Astrocyte of the spinal cord (primary cell): Measurements from ENCODE around the gene TMEM134.

Experiments used
- DNase-seq: peaks from one replicate; pipeline ENCODE4 v3.0.0; 2011; ENCODE audit warnings: low read depth, low spot score
- H3K4me3 ChIP-seq: 2 replicates; pipeline ENCODE4 v1.5.1; 2011; ENCODE audit warnings: low read depth, mild to moderate bottlenecking, low read length, moderate library complexity
- CTCF ChIP-seq: IDR thresholded peaks from 2 replicates; pipeline ENCODE4 v1.5.1; 2012; ENCODE audit warnings: low read depth, mild to moderate bottlenecking, low read length, inconsistent platforms
- in situ Hi-C: cut with HindIII; loops from 2 replicates; pipeline ENCODE4 v1.10.0; 2017; ENCODE audit warnings: low sequenced_read_pairs

Gene TMEM134

GRCh38 chr11:67464411-67465188, 4.5 kb downstream of the TMEM134 start:
- H3K4me3 ChIP-seq, result peak overlapping the region; percentile 67
- DNase-seq, result peak; percentile 71
- no peak for TF ChIP-seq CTCF
- in situ Hi-C loops, result no loop called here

- peak overlapping the region; percentile 67 for H3K4me3 ChIP-seq
- no peak for DNase-seq
- in situ Hi-C loops, result no loop called here
- TF ChIP-seq CTCF, result no peak
These were observed 5.2 kb downstream of the TMEM134 start for GRCh38 chr11:67463680-67464410.

- in situ Hi-C loops, result no loop called here
- DNase-seq, result no peak
- no peak for TF ChIP-seq CTCF
- H3K4me3 ChIP-seq, result no peak overlapping the region
These were observed 5.9 kb downstream of the TMEM134 start for GRCh38 chr11:67463186-67463585.

- no peak for TF ChIP-seq CTCF
- no peak overlapping the region for H3K4me3 ChIP-seq
- in situ Hi-C loops, result no loop called here
- DNase-seq, result no peak
These were observed 10.8 kb downstream of the TMEM134 start for GRCh38 chr11:67458266-67458665.

- in situ Hi-C loops, result no loop called here
- DNase-seq, result no peak
- no peak for TF ChIP-seq CTCF
- H3K4me3 ChIP-seq, result no peak overlapping the region
These were observed 11.6 kb downstream of the TMEM134 start for GRCh38 chr11:67457453-67457852.

- no peak for TF ChIP-seq CTCF
- in situ Hi-C loops, result no loop called here
- no peak overlapping the region for H3K4me3 ChIP-seq
These were observed 12.9 kb downstream of the TMEM134 start for GRCh38 chr11:67456068-67456705.

More at GRCh38 chr11:67456068-67456705, 12.9 kb downstream of the TMEM134 start:
- no peak for DNase-seq
